ENCODE measurements around the gene ASNSD1.
A peak's percentile ranks its signal among the peaks of the same experiment; 100 is the strongest.
"Not testable (repeated sequence)": the region's sequence is repeated elsewhere in the genome, so short reads cannot be mapped to it uniquely, and the experiment has no call there.

Gene ASNSD1

DNA sequence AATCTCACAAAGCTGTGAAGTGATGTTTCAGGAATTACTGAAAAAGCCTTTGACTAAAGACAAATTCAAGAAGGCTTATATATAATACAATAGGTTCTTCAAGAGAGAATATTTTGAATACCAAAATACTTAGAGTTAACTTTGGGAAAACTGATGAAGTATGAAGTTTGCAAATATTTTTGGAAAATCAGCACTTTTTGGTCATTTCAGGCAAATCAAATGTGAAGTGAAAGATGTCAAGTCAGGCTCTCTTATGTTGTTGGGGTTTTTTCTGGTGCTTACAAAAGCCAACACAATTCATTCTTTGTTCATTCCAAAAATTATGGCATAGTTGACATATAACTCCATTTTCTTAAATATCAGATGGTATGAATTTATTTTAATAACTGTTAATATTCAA is 14.7 kb upstream of the ASNSD1 start:
- no peak for DNase-seq (ENCODE audit: low read depth in 1 of 2, low spot score in 1 of 2)

DNA sequence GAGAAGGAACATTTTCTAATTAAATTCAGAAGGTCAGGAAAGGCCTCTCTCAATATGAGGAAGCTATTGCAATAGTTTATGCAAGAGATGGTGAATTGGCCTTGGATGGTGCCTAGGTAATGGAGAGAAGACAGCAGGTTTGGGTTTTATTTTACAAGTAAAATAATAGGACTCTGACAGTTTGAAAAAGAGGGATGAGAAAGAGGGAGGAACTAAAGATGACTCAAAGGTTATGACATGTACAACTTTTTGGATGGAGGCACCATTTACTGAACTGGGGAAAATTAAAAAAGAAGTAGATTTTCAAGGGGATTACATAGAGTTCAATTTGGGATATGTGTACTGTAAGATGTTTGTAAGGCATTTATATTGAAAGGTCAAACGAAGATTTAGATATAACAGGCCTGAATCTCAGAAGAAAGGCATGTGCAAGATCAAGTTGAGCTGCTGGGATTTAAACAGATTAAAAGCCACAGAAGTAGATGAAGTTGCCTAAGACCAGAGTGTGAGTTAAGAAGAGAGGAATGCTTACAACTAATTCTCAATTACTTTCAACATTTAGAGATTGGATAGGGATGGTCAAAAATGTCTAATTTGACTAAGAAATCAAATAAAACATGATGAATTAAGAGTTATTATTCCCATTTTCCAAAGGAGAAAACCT is 12.3 kb upstream of the ASNSD1 start:
- DNase-seq (ENCODE audit: low read depth in 1 of 2, low spot score in 1 of 2) = no peak

DNA sequence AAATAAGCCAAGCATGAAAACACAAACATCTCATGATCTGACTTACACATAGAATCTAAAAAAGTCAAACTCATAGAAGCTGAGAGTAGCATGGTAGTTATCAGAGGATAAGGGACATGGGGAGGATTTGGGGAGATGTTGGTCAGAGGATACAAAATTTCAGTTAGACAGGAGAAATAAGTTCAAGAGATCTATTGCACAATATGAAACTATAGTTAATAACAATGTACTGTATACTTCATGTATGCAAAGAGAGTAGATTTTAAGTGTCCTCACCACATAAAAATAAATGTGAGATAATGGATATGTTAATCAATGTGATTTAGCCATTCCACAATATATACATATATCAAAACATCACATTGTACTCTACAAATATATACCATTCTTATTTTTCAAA is 10.0 kb upstream of the ASNSD1 start:
- no peak for DNase-seq (ENCODE audit: low read depth in 1 of 2, low spot score in 1 of 2)

DNA sequence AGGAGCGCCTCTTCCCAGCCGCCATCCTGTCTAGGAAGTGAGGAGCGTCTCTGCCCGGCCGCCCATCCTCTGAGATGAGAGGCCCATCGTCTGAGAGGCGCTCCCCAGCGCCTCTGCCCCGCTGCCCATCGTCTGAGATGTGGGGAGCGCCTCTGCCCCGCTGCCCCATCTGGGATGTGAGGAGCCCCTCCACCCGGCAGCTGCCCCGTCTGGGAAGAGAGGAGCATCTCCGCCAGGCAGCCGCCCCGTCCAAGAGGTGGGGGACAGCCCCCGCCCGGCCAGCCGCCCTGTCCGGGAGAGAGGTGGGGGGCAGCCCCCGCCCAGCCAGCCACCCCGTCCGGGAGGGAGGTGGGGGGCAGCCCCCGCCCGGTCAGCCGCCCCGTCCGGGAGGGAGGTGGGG is 7.8 kb upstream of the ASNSD1 start:
- DNase-seq (ENCODE audit: low read depth in 1 of 2, low spot score in 1 of 2) = not testable (repeated sequence)

DNA sequence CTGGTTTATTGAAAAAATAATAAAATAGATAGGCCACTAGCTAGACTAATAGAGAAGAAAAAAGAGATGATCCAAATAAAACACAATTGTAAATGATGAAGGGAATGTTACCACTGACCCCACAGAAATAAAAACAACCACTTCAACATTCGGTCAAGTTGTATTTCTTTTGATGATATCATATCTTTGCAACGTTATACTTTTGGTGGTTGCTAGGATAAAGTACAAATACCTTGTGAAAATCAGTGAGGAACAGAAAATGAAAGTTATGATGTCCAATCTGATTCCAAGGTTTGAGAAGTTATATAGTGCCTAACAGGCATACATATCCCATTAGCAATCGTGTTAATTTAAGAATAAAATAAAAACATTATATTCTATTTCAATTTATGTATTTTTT is 6.6 kb upstream of the ASNSD1 start:
- DNase-seq (ENCODE audit: low read depth in 1 of 2, low spot score in 1 of 2) = no peak

DNA sequence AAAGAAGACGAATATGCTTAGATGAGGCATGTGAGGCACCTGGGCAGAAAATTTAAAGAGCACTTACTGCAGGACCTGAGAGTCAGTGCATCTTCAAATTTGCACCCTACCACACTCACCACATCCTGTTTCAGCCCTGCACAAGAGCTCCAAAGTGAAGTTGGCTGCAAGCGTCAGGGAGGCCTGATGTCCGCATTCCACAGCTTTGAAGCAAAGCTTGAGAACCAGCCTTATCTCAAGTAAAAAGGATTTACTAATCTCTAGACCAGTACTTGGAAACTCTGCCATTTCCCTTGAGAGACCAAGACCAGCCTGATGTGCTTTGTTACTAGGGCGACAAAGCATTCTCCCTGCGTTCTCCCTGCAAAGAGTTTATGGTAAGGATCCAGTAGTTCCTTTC is 3.4 kb upstream of the ASNSD1 start:
- DNase-seq (ENCODE audit: low read depth in 1 of 2, low spot score in 1 of 2) = no peak

DNA sequence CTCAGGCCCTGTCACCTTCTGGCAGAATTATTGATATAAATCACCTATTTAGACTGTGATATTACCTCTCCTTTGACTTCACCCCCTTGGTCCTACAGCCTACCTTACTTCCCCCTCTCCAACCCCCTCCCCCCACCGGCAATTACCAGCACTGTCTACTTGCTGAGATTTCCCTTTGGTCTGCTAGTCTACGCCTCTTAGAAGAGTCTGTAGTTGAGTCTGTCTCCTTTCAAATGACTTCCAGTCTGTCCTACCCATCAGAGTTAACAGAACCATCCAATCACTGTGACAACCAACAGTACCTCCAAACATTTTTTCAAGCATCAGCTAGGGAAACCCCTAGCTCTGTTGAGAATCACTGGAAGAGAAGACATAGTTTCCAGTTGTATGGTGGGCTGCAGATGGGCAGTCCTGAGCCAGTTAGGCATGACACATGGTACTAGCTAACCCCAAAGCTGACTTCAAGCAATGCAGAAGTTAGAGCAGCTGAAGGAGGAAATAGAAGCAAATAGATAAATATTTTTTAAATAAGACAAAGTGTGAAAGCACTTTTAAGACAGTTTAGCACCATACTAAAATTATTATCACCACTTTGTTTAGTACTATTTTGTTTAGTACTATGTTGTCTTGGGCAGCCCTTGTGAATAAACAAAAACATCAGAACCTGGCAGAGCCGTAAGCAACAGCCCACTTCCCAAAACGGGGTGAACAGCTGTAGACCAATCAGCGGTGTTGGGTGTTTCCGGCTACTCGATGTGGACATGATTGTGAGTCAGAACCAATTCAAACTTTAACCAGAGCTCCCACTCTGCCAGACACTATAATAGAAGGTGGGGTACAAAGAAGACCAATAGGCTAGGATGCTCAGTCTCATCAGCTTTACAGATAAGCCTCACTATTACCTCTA is 2.7 kb upstream of the ASNSD1 start:
- DNase-seq (ENCODE audit: low read depth in 1 of 2, low spot score in 1 of 2) = no peak

DNA sequence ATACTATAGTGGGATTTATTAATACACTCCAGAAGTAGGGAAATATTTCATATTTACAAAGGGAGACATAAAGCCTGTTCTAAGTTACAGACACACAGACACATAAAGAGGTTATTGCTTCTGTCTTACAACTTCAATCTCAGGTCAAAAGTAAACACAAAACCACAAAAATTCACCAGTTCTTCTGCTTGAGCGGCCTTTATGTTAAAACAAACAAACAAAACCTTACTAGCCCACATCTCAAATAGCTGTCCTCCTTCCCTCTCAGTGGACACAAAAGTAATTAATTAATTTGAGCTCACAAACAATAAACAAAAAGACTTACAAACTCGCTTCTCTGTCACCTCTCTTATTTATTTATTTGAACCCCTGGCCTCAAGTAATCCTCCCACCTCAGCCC is 1.5 kb upstream of the ASNSD1 start:
- DNase-seq (ENCODE audit: low read depth in 1 of 2, low spot score in 1 of 2) = no peak

DNA sequence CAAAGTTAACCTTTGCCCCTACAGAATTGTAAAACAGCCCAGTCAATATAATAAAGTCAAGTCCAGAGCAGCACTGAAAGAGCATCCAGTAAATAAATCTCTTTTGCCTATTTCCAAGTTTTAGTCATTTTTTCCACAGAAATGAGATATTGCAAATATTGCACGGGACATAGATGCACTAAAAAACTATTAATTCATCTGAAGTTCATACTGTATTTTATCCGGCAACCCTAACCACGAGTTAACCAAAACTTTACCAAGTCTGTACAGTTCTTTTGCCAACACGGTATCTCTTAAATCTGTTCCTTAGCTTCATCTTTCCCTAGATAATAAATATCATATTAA is 484 bp upstream of the ASNSD1 start:
- DNase-seq (ENCODE audit: low read depth in 1 of 2, low spot score in 1 of 2) = no peak

DNA sequence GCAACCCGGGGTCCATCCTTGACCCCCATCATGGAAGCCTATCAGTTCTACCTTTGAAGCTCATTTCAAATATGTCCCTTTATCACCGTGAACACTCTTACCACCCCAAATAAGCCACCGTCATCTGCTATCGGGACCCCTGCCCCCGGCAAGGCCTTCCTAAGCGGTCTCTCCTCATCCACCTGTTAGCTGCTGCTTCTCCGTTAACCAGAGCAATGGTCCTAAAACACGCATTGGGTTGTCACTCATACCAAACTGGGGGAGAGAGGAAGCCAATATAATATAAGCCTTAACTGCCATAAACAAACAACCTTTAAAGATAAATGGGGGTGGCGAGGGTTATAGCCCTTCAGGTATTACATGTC is 680 bp downstream of the ASNSD1 start:
- no peak for DNase-seq (ENCODE audit: low read depth in 1 of 2, low spot score in 1 of 2)

DNA sequence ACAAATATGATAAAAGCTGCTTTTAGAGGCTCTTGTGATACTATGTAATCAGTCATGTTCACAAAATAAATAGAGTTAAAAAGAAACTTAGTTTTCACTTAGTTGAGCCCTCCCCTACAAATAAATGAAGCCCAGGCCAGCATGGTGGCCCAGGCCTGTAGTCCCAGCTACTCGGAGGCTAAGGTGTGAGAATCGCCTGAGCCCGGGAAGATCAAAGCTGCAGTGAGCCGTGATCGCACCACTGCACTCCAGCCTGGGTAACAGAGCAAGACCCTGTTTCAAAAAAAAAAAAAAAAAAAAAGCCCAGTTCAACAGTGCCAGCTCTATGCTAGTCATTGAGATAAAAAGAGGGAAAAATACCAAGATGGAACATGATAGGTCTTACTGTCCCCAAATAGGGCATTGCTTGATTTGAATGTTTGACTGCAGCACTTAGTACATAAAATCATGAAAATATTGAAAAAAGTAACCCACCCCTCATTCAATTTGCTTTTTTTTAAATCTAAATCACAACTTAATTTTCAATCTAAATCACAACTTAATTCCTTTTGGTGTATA is 1.5 kb downstream of the ASNSD1 start:
- no peak for DNase-seq (ENCODE audit: low read depth in 1 of 2, low spot score in 1 of 2)

DNA sequence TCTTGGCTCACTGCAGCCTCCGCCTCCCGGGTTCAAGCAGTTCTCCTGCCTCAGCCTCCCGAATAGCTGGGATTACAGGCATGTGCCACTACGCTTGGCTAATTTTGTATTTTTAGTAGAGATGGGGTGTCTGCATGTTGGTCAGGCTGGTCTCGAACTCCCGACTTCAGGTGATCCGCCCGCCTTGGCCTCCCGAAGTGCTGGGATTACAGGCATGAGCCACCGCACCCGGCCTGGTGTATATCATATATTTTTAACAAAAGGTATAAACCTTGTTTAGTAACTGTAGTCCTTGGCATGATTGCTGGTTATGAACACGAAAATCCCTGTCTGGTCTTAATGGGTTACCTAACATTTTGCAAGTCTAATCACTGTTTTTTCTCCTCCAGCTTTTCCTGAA is 2.1 kb downstream of the ASNSD1 start:
- DNase-seq (ENCODE audit: low read depth in 1 of 2, low spot score in 1 of 2) = not testable (repeated sequence)

DNA sequence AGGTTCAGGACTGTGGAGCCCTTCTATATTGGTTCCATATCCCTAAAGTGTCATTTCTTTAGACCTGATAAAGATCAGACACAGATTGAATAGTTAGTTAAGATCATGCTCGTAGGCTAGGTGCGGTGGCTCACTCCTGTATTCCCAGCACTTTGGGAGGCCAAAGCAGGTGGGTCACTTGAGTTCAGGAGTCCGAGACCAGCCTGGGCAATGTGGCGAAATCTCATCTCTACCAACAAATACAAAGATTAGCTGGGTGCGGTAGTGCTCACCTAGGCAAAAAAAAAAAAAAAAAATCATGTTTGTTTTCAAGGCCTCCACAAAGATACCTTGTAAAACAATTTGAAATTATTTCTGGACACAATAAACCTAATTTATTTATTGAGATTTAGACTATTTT is 8.7 kb downstream of the ASNSD1 start:
- no peak for DNase-seq (ENCODE audit: low read depth in 1 of 2, low spot score in 1 of 2)

DNA sequence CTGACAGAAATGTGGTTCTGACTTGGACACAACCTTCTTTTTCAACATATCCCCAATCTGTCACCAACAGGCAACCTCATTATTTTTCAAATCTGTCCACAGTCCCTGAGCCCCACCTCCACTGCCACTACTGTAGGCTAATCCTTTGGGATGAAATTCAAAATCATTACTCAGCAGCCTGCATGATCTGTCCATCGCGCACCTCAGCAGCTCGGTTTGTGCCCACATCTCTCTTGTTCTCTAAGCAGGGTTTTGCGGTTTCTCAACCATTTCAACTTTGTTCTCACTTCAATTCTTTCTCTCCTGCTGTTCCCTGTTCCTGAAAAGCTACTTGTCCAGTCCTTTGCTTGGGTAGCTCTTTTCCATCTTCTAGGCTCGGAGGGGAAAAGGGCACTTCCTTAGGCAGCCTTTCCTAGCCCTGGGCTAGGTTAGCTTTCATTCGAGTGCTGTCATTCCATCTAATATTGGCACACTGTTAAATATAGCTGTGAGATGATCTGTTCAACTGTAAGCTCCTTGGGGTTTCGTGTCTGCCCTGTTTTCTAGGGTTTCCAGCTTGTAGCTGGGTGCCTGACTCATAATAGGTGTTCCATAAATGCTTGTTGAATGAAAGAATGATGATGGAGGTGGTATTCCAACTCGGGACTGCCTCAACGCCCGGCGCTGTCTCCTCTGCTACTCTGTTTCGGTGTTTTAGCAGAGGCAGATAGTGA is 12.6 kb downstream of the ASNSD1 start:
- no peak for DNase-seq (ENCODE audit: low read depth in 1 of 2, low spot score in 1 of 2)

DNA sequence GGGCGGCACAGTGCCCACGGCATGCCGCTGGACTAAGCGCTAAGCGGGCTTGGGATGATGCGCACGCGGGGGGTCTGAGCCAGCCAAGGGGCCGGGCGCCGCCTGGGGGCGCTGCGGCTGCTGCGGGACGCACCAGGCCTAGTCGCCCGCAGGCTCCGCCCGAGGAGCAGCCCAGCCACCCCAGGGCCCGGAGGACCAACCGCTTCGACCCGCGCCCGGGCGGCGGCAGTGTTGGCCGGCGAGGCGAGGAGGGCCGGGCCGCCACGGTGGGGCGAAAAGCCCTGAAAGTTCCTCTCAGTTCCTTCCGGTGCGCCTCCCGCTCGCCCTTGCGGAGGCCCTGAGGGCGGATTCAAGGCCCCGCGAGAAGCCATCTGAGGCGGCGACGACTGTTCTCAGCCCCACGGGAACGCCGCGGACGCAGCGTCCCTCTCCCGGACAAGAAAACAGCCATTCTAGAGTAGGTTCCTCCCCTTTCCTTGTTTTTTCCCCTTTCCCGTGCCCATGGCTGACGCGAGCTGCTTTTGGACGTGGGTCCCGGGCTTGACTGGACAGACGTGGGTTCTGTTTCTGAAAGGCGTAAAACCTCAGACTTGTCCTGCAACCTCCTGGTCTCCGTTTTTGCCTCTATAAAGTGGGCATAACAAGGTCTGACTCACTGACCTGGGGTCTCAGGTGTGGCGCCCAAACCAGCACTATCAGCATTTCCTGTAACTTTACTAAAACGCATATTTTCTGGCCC is 13.3 kb downstream of the ASNSD1 start, which contains the start of gene ANKAR:
Gene ANKAR (plus strand): TSS at position 297 of the 739 bp plus-strand sequence. CDS start 1,821 bp downstream, outside the sequence.
- peak; percentile 66 to 72 for DNase-seq (ENCODE audit: low read depth in 1 of 2, low spot score in 1 of 2)

DNA sequence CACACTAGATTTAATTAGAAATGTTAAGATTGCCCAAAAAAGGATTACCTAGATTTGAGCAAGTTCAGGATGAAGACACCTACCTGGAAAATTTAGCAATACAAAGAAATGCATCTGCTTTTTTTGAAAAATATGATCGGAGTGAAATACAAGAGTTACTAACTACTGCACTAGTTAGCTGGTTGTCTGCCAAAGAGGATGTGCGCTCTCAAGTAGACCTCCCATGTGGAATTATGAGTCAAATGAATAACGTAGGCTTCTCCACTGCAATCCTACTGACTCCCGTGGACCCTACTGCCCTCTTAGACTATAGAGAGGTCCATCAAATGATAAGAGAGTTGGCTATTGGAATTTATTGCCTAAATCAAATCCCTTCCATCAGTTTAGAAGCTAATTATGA is 15.2 kb downstream of the ASNSD1 start:
- DNase-seq (ENCODE audit: low read depth in 1 of 2, low spot score in 1 of 2) = no peak

DNA sequence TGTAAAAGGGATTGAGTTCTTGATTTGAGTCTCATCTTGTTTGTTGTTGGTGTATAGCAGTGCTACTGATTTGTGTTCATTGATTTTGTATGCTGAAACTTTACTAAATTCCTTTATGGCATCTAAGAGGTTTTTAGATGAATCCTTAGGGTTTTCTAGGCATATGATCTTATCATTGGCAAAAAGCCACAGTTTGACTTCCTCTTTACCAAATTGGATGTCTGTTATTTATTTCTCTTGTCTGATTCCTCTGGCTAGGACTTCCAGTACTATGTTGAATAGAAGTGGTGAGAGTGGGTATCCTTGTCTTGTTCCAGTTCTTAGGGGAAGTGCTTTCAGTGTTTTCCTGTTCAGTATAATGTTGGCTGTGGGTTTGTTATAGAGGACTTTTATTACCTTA is 18.0 kb downstream of the ASNSD1 start:
- DNase-seq (ENCODE audit: low read depth in 1 of 2, low spot score in 1 of 2) = no peak

DNA sequence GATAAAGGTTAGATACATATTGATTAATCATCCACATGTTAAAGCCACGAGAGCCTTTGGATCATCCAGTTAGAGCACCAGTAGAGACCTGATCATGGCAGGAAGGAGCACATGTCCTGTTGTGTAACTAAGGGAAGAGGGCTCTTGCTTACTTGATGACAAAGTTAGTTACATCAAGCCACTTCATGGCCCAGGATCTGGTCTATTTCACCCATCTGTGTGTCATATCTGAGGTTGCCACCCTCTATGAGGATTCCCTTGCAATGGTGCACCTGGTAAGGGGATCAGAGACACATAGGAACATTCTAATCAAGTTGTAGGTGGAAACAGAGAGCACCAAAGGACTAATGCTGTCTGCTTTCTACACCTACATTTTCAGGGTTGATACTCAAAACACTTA is 19.9 kb downstream of the ASNSD1 start:
- DNase-seq (ENCODE audit: low read depth in 1 of 2, low spot score in 1 of 2) = no peak

DNA sequence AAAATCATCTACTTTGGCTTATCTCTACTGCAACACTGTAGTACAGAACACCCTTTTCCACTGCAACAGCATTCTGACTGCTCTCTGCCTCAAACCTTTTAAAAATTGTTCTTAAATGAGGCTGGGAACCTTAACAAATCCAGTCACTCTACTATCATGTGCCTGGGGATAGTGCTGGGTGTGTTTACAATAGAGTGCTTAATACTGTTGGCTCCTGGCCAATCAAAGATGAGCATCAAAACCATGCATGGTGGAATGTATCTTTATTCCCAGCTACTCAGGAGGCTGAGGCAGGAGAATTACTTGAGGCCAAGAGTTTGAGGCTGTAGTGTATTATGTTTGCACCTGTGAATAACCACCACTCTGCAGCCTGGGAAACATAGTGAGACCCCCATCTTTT is 20.6 kb downstream of the ASNSD1 start:
- no peak for DNase-seq (ENCODE audit: low read depth in 1 of 2, low spot score in 1 of 2)

DNA sequence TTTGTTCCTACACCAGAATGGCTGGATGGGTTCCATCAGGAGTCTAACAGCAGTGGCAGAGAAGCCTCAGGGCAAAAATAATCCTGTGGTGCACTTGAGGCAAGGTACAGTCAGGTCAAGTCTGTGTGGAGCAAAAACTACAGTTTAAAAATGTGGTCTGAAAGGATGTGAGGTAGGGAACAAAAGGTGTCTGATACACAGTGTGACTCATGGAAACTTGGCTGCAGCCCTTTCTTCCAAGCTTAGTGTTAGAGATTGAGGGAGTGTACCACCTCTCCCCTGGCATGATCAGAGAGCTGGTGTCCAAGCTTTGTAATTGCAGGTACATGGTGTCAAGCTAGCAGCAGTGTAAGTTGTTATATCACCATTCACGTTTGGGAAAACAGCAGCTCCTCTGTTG is 22.1 kb downstream of the ASNSD1 start:
- DNase-seq (ENCODE audit: low read depth in 1 of 2, low spot score in 1 of 2) = no peak

DNA sequence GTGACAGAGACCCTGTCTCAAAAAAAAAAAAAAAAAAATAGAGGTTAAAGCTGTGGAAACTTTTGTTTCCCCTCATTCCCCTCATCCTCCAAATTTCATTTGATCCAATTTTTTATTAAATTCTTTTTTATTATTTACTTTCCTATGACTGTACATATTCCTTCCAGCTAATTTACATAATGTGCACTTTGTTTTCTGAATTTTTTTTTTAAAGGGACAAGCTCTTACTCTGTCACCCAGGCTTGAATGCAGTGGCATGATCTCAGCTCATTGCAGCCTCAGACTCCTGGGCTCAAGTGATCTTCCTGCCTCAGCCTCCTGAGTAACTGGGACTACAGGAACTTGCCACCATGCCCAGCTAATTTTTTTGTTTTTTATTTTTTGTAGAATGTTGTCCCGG is 23.6 kb downstream of the ASNSD1 start:
- DNase-seq (ENCODE audit: low read depth in 1 of 2, low spot score in 1 of 2) = no peak

Measured in activated CD4-positive, alpha-beta T cell treated with anti-CD3 and anti-CD28 coated beads, Interleukin-2, amount 50 U/mL, for 24 hours (primary cell).